T-helper 1 cell treated with Interleukin-12 subunit alpha and Interleukin-12 subunit beta and Interleukin-4 antibody, amounts not matched to agents 30 ng/mL and 1 ng/mL, for 36 hours (primary cell): ENCODE results near the gene CSHL1. TPM values are rescaled to one million over a fixed set of nuclear protein-coding genes. Genes with fewer than 3 reads are reported as not detected.

Source experiments
- intact Hi-C: fragments of 100-400 bp; cut with micrococcal nuclease; formaldehyde crosslinking; loops from one replicate; pipeline ENCODE4 v1.15.1; 2024
- total RNA-seq: library from RNA; stranded (reverse); gene quantifications from 2 replicates; pipeline ENCODE4 v1.2.3, GENCODE V29; 2022

The CSHL1 gene
- total RNA-seq: not detected in 2 replicates

GRCh38 chr17:63911041-63911635 lies at the start of gene CSHL1:
CSHL1 (minus strand) TSS chr17:63911258; CDS start chr17:63911196, 62 bp downstream.
- intact Hi-C loops: loop anchor here (2.0 kb wide), 1 partner anchor 222 kb away; no protein-coding TSS in a partner anchor

GRCh38 chr17:63960430-63960829 lies 49.4 kb upstream of the CSHL1 start:
- intact Hi-C loops: no loop called here

- intact Hi-C loops: no loop called here
Observed at GRCh38 chr17:63960006-63960405, 48.9 kb upstream of the CSHL1 start.

- intact Hi-C loops: no loop called here
Observed at GRCh38 chr17:63956296-63956920, 45.4 kb upstream of the CSHL1 start.

GRCh38 chr17:63955791-63956190 lies 44.7 kb upstream of the CSHL1 start:
- intact Hi-C loops: no loop called here

GRCh38 chr17:63955232-63955631 lies 44.2 kb upstream of the CSHL1 start:
- intact Hi-C loops: no loop called here

- intact Hi-C loops: no loop called here
Observed at GRCh38 chr17:63954402-63955063, 43.5 kb upstream of the CSHL1 start.

- intact Hi-C loops: no loop called here
Observed at GRCh38 chr17:63950940-63951907, 40.2 kb upstream of the CSHL1 start.

- intact Hi-C loops: no loop called here
Observed at GRCh38 chr17:63949576-63950250, 38.7 kb upstream of the CSHL1 start.

GRCh38 chr17:63948521-63948920 lies 37.5 kb upstream of the CSHL1 start:
- intact Hi-C loops: loop anchor here (1.0 kb wide), 1 partner anchor 41 kb away; no protein-coding TSS in a partner anchor

- intact Hi-C loops: loop anchor here (1.0 to 2.0 kb wide), 2 partner anchors 41 to 73 kb away; partner anchors contain the start of gene ICAM2
Observed at GRCh38 chr17:63947711-63948330, 36.8 kb upstream of the CSHL1 start.

- intact Hi-C loops: loop anchor here (1.0 to 2.0 kb wide), 4 partner anchors 14 to 74 kb away; partner anchors contain the start of genes CD79B and ICAM2
Observed at GRCh38 chr17:63946440-63947363, 35.6 kb upstream of the CSHL1 start.

GRCh38 chr17:63945784-63946439 lies 34.9 kb upstream of the CSHL1 start:
- intact Hi-C loops: loop anchor here (1.0 to 2.0 kb wide), 4 partner anchors 14 to 75 kb away; partner anchors contain the start of genes CD79B and ICAM2

GRCh38 chr17:63944736-63945499 lies 33.9 kb upstream of the CSHL1 start:
- intact Hi-C loops: no loop called here

- intact Hi-C loops: no loop called here
Observed at GRCh38 chr17:63943745-63944144, 32.7 kb upstream of the CSHL1 start.

- intact Hi-C loops: no loop called here
Observed at GRCh38 chr17:63942309-63942985, 31.4 kb upstream of the CSHL1 start.

- intact Hi-C loops: no loop called here
Observed at GRCh38 chr17:63941751-63942150, 30.7 kb upstream of the CSHL1 start.
